EL (cell line): ENCODE data around the gene TTN.
"Not testable (repeated sequence)": the region's sequence is repeated elsewhere in the genome, so short reads cannot be mapped to it uniquely, and the experiment has no call there.

ENCODE experiments used
- DNase-seq: peaks from one replicate; pipeline ENCODE4 v3.0.0-alpha.2; 2016

The TTN gene

DNA sequence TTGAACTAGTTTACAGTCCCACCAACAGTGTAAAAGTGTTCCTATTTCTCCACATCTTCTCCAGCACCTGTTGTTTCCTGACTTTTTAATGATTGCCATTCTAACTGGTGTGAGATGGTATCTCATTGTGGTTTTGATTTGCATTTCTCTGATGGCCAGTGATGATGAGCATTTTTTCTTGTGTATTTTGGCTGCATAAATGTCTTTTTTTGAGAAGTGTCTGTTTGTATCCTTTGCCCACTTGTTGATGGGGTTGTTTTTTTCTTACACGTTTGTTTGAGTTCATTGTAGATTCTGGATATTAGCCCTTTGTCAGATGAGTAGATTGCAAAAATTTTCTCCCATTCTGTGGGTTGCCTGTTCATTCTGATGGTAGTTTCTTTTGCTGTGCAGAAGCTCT is 281.8 kb downstream of the TTN start:
- not testable (repeated sequence) for DNase-seq

DNA sequence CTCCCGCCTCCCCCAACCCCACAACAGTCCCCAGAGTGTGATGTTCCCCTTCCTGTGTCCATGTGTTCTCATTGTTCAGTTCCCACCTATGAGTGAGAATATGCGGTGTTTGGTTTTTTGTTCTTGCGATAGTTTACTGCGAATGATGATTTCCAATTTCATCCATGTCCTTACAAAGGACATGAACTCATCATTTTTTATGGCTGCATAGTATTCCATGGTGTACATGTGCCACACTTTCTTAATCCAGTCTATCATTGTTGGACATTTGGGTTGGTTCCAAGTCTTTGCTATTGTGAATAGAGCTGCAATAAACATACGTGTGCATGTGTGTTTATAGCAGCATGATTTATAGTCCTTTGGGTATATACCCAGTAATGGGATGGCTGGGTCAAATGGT is 282.2 kb downstream of the TTN start:
- not testable (repeated sequence) for DNase-seq

DNA sequence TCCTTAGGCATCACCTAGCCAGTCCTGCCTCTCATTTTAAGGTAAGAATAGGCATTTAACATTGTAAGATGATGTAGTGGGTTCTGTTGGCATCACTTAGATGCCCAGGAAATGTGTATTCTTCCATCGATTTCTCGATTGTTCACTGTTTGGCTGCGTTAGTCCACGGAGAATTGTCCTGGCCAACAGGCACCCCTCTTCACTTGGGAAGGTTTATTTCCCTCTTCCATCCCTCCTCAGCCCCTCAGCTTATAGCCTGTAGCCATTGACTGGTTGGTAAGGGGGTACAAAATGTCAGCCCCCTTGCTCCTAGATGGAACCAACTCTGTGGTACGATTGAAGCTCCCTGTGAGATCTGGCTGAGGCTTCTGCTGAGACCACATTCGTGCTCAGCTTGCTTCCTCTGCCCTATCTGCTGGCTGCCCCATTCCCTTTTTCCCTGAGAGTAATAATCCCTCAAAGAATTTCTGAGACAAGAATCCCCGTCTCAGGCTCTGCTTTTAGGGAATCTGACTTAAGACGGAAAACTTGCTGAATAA is 283.6 kb downstream of the TTN start:
- DNase-seq = peak; percentile 22

DNA sequence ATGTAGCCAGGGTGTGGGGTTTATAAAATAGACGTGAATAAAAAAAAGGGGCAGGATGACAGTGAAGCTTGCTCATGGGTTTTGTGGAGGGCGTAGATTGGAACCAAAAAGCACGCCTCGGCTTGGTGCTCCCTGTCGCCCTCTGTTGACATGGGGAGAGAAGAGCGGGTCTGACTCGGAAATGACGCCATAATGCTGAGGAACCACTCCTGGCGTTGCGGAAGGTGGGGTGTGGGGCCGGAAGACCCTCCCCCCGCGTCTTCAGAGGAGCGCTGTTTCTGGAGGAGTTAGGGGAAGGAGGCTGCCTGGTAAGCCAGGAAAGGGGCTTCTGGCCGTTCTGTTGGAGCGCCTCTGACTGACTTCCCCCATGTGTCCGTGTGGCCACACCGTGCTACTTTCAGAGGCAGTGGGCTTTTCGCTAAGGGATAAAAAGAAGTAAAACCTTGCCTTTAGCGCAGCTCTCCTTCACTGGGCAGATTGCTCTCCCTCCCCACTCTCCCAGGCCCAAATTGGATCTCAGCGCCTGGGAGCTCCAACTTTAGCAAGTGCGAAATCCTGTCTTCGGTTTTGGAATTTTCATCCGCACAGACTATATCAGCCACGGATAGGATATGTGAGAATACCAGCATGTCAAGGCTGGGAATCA is 284.1 kb downstream of the TTN start:
- DNase-seq = peak; percentile 85

DNA sequence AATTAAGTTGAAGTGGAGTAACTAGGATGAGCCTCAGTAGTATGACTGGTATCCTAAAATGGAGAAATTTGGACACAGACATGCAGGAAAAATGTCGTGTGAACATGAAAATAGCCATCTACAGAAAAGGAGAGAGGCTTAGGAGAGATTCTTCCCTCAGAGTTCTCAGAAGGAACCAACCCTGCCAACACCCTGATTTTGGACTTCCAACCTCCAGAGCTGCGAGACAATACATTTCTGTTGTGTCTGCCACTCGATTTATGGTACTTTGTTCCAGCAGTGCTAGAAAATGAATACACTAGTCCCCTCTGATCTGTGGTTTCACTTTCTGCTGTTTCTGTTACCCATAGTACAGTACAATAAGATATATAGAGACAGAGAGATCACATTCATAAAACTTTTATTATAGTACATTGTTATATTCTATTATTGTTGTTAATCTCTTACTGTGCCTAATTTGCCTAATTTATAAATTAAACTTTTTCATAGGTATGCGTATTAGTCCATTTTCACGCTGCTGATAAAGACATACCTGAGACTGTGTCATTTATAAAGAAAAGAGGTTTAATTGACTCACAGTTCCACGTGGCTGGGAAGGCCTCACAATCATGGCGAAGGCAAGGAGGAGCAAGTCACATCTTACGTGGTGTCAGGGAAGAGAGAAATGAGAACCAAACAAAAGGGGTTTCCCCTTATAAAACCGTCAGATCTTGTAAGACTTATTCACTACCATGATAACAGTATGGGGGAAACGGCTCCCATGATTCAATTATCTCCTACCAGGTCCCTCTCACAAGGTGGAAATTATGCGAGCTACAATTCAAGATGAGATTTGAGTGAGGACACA is 285.7 kb downstream of the TTN start:
- no peak for DNase-seq

DNA sequence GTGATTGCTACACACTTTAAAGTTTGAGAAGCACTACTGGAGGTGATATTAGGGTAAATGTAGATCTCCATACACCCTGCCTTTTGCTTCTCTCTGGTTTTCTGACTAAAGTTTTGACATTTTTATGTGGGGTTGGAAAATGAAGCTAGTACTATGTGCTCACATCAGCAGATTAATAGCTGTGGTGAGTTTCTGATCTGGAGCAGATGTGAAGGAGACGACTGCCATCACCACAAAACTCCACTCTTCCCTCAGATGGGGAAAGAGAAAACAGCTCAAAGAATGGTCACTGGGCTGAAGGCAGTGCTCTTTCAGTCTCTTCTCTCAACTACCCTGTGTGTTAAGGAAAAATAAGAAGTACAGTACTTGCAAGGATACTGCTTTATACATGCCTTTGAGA is 289.7 kb downstream of the TTN start:
- no peak for DNase-seq

DNA sequence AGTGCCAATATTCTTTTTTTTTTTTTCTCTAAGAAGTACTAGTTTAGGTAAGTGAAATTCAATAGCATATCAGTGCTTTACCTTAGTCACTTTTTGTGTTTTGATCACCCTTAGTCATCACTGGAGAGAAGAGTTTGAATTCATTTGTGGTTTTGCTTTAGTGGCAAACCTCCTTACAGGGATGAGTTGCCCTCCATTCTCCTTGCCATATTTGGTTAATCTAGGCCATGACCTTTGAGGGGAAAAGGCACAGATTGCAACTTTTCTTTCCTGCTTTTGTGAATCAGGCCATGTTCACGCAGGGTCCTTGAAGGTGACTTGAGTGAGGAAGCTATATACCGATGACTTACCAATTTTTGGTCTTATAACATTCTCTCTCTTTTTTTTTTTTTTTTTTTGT is 292.6 kb downstream of the TTN start:
- peak; percentile 71 for DNase-seq

DNA sequence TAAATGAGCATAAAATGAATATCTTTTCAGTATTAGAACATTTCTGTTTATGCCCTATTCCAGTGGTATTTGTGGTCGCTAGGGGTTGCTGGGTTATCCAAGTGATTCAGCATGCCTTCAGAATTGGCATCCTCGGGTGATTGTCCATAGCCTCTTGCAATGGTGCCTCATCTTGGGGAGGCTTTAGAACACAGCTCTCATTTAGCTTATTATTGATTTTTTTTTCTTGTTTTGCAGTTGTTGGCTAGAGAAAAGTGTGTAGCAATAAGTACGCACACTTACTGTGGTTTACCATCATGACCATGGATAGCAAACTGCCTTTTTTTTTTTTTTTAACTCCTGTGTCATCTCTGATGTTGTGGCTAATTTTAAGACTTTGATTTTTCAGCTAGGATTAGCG is 293.3 kb downstream of the TTN start:
- peak; percentile 29 for DNase-seq

DNA sequence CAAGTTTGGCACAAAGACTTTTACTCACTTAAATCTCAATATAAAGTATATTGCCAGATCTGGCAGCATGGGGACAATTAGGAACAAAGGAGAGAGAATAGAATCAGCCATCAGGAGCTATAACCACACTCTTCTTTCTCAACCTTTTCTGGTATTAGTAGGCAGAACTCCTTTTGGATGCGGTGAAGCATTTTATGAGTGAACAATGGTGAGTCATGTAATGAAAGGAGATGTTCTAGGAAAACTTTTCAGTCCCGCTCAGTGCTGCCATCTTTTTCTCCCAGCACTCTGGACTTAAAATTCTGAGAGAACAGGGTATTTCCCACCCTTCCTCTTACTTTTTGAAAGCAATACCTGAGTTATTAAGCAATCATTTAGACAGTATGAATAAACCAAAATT is 294.7 kb downstream of the TTN start:
- DNase-seq = peak; percentile 35

DNA sequence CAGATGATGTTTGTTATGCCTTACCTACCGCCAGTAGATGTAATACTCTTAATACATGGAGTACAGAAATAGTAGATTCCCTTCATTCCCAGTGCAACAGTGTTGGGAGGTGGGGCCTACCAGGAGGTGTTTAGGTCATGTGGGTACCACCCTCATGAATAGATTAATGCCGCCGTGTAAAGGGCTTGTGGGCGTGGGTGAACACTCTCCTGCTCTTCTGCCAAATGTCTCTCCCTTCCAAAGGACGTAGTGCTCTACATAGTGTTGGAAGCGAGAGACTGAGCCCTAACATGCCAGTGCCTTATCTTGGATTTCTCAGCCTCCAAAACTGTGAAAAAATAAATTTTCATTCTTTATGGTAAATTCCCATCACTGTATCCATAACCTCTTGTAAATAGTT is 296.8 kb downstream of the TTN start:
- DNase-seq = no peak

DNA sequence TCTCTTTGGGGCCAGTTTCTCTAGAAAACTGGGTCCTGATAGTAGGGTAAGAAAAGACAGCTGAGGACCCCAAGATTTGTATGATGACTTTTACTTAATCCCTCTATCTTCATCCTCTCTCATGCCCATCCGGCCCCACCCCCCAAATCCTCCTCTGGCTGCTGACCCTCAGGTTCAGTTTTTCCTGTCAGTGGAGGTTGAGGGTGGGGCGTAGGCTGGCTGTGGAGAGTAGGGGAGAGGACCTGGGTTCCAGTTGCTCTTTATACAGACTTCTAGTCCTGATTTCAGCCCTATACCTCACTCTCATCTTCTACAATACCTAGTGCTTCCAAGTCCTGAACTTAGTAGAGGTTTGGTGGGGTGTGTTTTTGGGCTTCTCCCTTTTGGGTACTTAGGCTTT is 298.6 kb downstream of the TTN start:
- no peak for DNase-seq

DNA sequence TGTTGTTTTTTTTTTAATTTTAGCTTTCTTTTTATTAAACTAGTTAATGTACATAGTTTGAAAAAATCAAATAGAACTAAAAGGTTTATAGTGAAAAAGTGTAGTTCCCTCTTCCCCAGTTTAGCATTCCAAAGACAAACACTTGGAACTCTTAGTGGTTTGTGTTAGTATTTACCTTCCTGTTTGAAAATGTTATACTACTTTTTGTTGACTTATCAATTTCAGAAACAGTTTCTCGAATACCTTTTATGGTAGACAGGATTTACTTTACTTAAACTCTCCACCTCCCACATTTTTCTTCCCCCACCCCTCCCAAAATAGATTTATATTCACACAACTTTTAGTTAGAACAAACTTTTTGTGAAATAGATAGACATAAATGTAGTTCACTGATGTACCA is 300.3 kb downstream of the TTN start:
- no peak for DNase-seq

DNA sequence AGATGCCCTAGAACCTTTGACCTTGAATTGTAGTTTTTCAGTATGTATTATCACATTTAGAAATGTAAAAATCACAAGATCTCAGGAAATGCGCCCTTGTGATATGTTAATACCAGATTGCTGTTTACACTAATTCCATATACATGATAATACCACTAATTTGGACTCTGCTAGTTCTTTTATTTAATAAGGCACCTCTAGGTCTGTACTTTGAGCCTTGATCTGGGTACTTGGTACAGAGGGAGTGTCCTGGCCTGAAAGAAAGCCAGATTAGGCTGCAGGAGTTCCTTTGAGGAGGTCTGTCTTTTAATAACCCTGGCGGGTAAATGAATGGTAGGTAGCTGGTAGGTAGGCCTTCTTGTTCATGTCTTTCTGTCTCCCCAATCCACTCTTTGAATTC is 300.7 kb downstream of the TTN start:
- DNase-seq = no peak

DNA sequence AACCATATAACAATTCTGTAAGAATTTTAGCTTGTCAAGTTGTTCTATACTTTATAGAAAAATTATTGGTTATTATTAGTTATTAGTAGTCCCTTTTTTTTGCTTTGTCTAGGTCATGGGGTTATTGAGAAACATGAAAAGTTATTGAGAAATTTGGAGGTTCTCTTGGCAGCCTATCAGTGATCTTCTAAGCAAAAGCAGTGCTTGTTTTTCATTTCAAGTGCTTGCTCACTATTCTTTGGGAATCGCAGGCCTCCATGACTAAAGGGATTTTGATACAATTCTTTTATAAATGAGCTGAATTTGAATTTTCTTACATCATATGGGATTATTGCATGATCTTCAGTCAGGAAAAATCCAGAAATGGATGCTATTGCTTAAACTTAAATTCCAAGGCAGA is 301.1 kb downstream of the TTN start:
- DNase-seq = no peak

DNA sequence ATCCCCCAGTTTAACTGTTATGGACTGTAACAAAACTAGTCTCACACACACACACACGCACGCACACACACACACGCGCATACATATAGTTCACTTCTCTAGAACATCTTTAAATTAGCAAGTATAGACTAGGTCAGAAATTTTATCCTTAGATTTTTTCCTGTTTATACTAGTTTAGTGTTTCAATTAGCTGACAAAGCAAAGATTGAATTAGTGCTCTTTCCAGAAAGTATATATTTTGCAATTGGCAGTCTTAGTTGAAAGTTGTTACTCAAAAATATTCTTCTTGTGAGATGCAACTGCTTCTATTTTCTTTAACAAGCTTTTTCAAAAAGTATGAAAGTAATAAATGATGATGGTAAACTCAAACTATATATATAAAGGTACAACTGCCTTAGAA is 304.5 kb downstream of the TTN start:
- no peak for DNase-seq

DNA sequence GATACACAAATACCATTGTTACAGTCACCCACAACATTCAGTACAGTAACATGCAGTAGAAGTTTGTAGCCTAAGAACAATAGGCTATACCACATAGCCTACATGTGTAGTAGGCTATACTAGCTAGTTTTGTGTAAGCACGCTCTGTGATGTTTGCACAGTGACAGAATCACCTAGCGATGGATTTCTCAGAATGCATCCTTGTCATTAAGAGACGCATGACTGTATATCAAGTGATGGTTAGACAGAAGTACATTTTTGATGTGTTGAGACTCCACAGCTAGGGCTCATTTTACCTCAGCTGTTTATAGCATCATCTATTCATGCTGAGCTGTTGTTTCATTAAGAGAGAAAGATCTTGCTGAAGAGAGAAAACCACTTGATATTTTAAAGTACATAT is 307.6 kb downstream of the TTN start:
- no peak for DNase-seq

DNA sequence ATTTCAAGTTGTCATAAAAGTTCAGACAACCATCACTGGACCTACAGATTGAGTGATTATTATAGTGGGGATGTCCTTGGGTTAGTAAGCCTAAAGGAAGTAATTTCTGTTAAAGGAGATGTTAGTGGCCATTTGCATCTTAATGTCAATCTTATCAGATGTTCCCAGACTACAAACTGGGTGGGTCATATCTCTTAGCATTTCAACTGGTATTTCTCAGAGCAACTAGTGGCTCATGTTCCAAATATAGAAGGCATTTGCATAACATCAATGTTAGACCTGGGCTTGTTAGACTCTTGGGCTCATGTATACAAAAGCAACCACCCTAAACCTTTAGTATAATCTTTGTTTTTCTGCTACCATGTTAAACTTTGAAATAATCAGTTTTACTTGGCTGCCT is 309.1 kb downstream of the TTN start:
- DNase-seq = no peak

DNA sequence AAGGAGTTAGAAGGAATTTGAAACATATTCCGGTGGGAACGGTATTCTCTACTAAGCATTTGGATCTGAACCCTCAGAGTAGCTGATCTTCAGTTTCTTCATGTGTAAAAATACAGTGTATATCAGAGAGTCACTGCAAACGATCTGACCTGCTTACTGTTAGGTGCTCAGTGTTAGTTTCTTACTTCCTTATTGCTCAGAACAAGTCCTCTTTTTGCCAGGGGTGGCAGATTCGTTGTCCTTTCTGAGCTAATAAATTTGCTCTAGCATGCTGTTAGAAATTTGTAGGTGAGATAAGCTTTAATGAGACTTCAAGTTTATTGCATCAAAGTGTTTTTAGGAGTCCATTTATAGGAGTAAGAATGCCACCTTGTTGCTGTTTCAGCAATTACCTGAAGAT is 311.2 kb downstream of the TTN start:
- no peak for DNase-seq

DNA sequence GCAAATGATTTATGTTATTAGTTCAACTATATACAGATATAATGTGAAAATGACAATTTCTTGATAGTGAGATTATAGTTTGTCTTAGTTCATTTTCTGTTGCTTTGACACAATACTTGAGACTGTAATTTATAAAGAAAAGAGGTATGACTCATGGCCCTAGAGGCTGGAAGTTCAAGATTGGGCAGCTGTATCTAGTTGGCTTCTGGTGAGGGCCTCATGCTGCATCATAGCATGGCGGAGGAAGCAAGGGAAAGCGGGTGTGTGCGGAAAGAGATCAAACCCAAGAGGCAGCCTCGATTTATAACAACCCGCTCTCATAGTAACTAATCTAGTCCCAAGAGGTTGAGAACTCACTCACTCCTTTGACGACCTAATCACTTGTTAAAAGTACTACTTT is 315.6 kb downstream of the TTN start:
- DNase-seq = no peak

DNA sequence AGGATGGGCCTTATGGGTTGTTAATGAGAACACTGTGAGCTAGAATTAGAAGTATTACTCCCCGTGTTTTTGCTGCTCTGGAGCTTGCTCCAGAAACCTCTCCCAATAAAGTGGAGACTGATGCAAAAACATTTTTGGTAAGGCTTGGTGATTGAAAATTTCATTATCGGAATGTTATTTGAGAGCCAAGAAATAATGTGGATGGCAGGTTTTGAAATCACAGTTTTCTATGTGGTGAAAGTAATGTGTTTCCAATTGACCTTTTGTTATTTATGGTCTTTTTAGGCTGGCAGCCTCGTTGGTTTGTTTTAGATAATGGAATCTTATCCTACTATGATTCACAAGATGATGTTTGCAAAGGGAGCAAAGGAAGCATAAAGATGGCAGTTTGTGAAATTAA is 321.9 kb downstream of the TTN start:
- DNase-seq = no peak

DNA sequence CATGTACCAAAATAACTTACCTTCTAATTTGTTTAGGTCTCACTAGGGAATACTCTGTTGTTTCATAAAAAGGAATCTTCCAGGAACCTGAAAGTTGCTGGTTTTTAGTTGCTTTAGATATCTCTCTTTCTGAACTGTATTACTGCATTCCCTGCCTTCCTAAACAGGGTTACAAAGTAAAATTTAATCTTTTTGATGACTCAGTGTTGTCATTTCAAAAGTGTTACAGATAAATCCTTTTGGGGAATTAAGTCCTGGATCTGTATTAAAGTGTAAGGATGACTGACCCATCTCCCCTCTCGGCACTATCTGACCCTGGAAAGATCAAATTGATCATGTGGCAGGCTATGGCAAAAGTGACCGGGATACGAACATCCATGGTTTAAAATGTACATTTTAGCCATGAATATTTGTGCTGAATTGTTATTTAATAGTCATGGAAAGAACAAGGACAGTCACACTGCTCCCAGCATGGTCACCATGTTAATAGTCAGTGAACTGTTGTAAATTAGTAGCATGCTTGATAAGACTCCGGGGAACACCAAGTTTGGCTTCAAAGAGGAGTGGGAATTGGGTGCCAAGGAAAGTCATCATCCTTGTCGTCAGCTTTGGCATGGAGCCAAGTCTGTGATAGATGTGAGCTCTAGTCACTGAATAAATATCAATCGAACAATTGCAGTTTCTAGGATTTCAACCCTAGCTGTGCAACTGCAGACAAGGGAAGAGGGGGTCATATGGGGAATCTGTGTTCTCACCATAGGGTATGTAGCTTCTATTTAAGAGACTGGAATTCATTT is 322.8 kb downstream of the TTN start:
- DNase-seq = peak; percentile 13

DNA sequence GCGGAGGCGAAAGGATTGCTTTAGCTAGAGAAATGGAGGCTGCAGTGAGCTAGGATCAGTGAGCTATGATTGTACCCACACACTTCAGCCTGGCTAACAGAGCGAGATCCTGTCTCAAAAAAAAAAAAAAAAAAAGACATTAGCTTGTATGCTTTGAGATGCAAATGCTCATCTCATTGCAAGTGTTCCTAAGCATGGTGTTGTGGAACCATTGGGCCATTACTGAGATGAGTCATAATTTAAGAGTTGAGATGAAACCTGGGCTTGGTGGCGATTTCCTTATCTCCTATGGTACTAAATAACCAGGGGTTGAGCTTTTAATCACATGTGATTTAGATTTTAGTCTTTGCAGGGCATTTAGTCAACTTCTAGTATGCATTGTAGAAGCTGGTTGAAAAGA is 324.8 kb downstream of the TTN start:
- no peak for DNase-seq
